CD4-positive, alpha-beta T cell (primary cell): ENCODE data around the gene JPH4. TPM values are rescaled to one million over a fixed set of nuclear protein-coding genes. Genes with fewer than 3 reads are reported as not detected.

Experiments used
- ATAC-seq: fragments of 200-7000 bp; cut with Tn5 transposase; one replicate; pipeline ENCODE4 v1.10.0; 2022; ENCODE audit warnings: mild to moderate bottlenecking; ENCODE audit not compliant: poor library complexity
- CTCF ChIA-PET: fragments of 350-600 bp; sonication (Branson Sonifier 250); formaldehyde crosslinking; loops from one replicate; lab custom pipeline; 2021; ENCODE audit warnings: antibody characterized with exemption, inconsistent platforms; lab: Charles Lee
- POLR2A ChIA-PET: fragments of 350-600 bp; sonication (Branson Sonifier 250); formaldehyde crosslinking; loops from one replicate; lab custom pipeline; 2021; ENCODE audit warnings: antibody characterized with exemption, inconsistent platforms; lab: Charles Lee
- DNase-seq, 14 experiments: peaks; one replicate each; pipeline ENCODE4 v3.0.0-alpha.2; 2013 to 2020; ENCODE audit warnings: mixed read lengths in 2 of 14
- H3K27ac ChIP-seq, 2 donors: one replicate each; pipeline versions ENCODE4 v1.5.1 to v1.7.0; 2013; ENCODE audit warnings: low read length in 2 of 2, low read depth in 1 of 2, mild to moderate bottlenecking in 1 of 2
- H3K27me3 ChIP-seq, 2 experiments: 1 replicate in 1 of 2; 2 replicates in 1 of 2; pipeline versions ENCODE4 v1.6.1 to v1.7.0; 2013; ENCODE audit warnings: low read length in 2 of 2, control low read depth in 1 of 2, mild to moderate bottlenecking in 1 of 2, moderate library complexity in 1 of 2; ENCODE audit not compliant: insufficient read depth in 2 of 2, control insufficient read depth in 1 of 2
- H3K36me3 ChIP-seq: one replicate; pipeline ENCODE4 v1.6.1; 2013; ENCODE audit warnings: low read length, control low read depth; ENCODE audit not compliant: insufficient read depth
- H3K4me1 ChIP-seq: one replicate; pipeline ENCODE4 v1.6.1; 2013; ENCODE audit warnings: low read length, control low read depth; ENCODE audit not compliant: insufficient read depth
- H3K4me3 ChIP-seq: one replicate; pipeline ENCODE4 v1.5.1; 2013; ENCODE audit warnings: mild to moderate bottlenecking, low read length, moderate library complexity
- H3K9me3 ChIP-seq, 2 experiments: 1 replicate in 1 of 2; 2 replicates in 1 of 2; pipeline versions ENCODE4 v1.6.1 to v1.7.0; 2013; ENCODE audit warnings: low read length in 2 of 2, mild to moderate bottlenecking in 2 of 2, control low read depth in 1 of 2, moderate library complexity in 1 of 2; ENCODE audit not compliant: control insufficient read depth in 1 of 2, insufficient read depth in 1 of 2
- H3K27ac Mint-ChIP-seq: one replicate; pipeline ENCODE4 v1.8.0; 2020; ENCODE audit warnings: mixed read lengths
- H3K27me3 Mint-ChIP-seq: one replicate; pipeline ENCODE4 v1.8.0; 2021; ENCODE audit warnings: mixed read lengths
- H3K36me3 Mint-ChIP-seq: one replicate; pipeline ENCODE4 v1.8.0; 2021; ENCODE audit warnings: low read depth, mixed read lengths
- H3K4me1 Mint-ChIP-seq: one replicate; pipeline ENCODE4 v1.8.0; 2021; ENCODE audit warnings: low read depth, mixed read lengths
- H3K4me3 Mint-ChIP-seq: one replicate; pipeline ENCODE4 v1.8.0; 2020; ENCODE audit warnings: mild to moderate bottlenecking, mixed read lengths
- H3K9me3 Mint-ChIP-seq: one replicate; pipeline ENCODE4 v1.8.0; 2020; ENCODE audit warnings: mixed read lengths
- CTCF ChIP-seq: fragments of 200-600 bp; IDR thresholded peaks from one replicate; pipeline ENCODE4 v1.8.0; 2022; ENCODE audit warnings: antibody characterized with exemption, mild to moderate bottlenecking
- intact Hi-C, 2 experiments: fragments of 100-400 bp; cut with DNase I in 1 of 2; cut with micrococcal nuclease in 1 of 2; formaldehyde crosslinking; loops; one replicate each; pipeline versions ENCODE4 v1.15.1 to v1.9.0; 2023 to 2025; cut with DNase I, micrococcal nuclease
- total RNA-seq, 174 experiments: library from RNA in 2 of 174; stranded (reverse) in 2 of 174; gene quantifications; one replicate each; pipeline ENCODE4 v1.2.3 and lab custom pipeline; 2021 to 2026

Gene JPH4
- total RNA-seq, 2 experiments from 2014 or later = not detected

GRCh38 chr14:23520899-23521533 lies 57.6 kb downstream of the JPH4 start:
- ATAC-seq = no peak
- Histone ChIP-seq H3K27me3 (no peaks in the 10 kb centered on the region), H3K36me3 (no peaks in the 10 kb centered on the region), H3K4me3 (no peak overlapping the region), H3K27ac (no peak overlapping the region), H3K9me3 (no peaks in the 10 kb centered on the region), H3K4me1 (no peaks in the 10 kb centered on the region)
- Mint-ChIP-seq H3K27me3 (no peaks in the 10 kb centered on the region), H3K36me3 (no peaks in the 10 kb centered on the region), H3K9me3 (no peaks in the 10 kb centered on the region), H3K27ac (no peak overlapping the region), H3K4me3 (no peak overlapping the region), H3K4me1 (no peaks in the 10 kb centered on the region)
- ChIA-PET POLR2A (no interaction called here), CTCF (no interaction called here)
- DNase-seq = no peak
- intact Hi-C loops = no loop called here
- TF ChIP-seq CTCF = no peak

- Mint-ChIP-seq H3K4me3 (no peak overlapping the region), H3K4me1 (peaks cover 4% of the 10 kb centered on the region), H3K27me3 (no peaks in the 10 kb centered on the region), H3K27ac (no peak overlapping the region), H3K36me3 (no peaks in the 10 kb centered on the region), H3K9me3 (no peaks in the 10 kb centered on the region)
- ChIA-PET CTCF (no interaction called here), POLR2A (no interaction called here)
- intact Hi-C loops = no loop called here
- Histone ChIP-seq H3K27ac (no peak overlapping the region), H3K27me3 (no peaks in the 10 kb centered on the region), H3K9me3 (no peaks in the 10 kb centered on the region), H3K4me1 (no peaks in the 10 kb centered on the region), H3K36me3 (no peaks in the 10 kb centered on the region), H3K4me3 (no peak overlapping the region)
- ATAC-seq (no peak), DNase-seq (no peak)
- no peak for TF ChIP-seq CTCF
Measured at GRCh38 chr14:23518709-23519108, 59.9 kb downstream of the JPH4 start.

Other genes with a start within 250 kb of the JPH4 start
- gene SLC22A17, start 225.9 kb downstream of the JPH4 start, total RNA-seq = 10 to 100 TPM; 19.5 to 21.1 TPM
- gene EFS, start 213.6 kb downstream of the JPH4 start, total RNA-seq = not detected
- gene IL25, start 206.0 kb downstream of the JPH4 start, total RNA-seq = not detected
- gene CMTM5, start 201.7 kb downstream of the JPH4 start, total RNA-seq = not detected
- not detected for gene MYH6, start 170.5 kb downstream of the JPH4 start, total RNA-seq
- not detected for gene MYH7, start 143.1 kb downstream of the JPH4 start, total RNA-seq
- 100 to 1,000 TPM; 146 to 149 TPM for gene NGDN, start 109.1 kb downstream of the JPH4 start, total RNA-seq
- gene ZFHX2, start 27.0 kb downstream of the JPH4 start, total RNA-seq = under 1 TPM; 0.19 to 0.22 TPM
- gene THTPA, start 22.5 kb downstream of the JPH4 start, total RNA-seq = 10 to 100 TPM; 13.0 to 13.4 TPM
- 100 to 1,000 TPM; 193 to 198 TPM for gene AP1G2, start 11.0 kb downstream of the JPH4 start, total RNA-seq
- gene DHRS2, start 57.6 kb upstream of the JPH4 start, total RNA-seq = under 1 TPM in 1 of 2 experiments, not detected in 1; 0.27 TPM